ENCODE measurements around the gene TTC39C.
A peak's percentile ranks its signal among the peaks of the same experiment; 100 is the strongest.

TTC39C gene

GRCh38 chr18:24014062-24014985, at the start of gene TTC39C:
TSS of gene TTC39C (plus strand) at chr18:24014754. CDS start at chr18:24014872, 118 bp downstream.
- peak; percentile 81 for DNase-seq

- no peak for DNase-seq
Measured at GRCh38 chr18:23966909-23967308, 47.6 kb upstream of the TTC39C start.

- no peak for DNase-seq
Measured at GRCh38 chr18:23967321-23968089, 47.0 kb upstream of the TTC39C start.

- DNase-seq: no peak
Measured at GRCh38 chr18:23968638-23969604, 45.6 kb upstream of the TTC39C start.

- no peak for DNase-seq
Measured at GRCh38 chr18:23969664-23970063, 44.9 kb upstream of the TTC39C start.

- DNase-seq: no peak
Measured at GRCh38 chr18:23970161-23971096, 44.1 kb upstream of the TTC39C start.

GRCh38 chr18:23971097-23971440, 43.5 kb upstream of the TTC39C start:
- DNase-seq: no peak

- no peak for DNase-seq
Measured at GRCh38 chr18:23971666-23972230, 42.8 kb upstream of the TTC39C start.

GRCh38 chr18:23972453-23972852, 42.1 kb upstream of the TTC39C start:
- no peak for DNase-seq

GRCh38 chr18:23977103-23977502, 37.5 kb upstream of the TTC39C start:
- no peak for DNase-seq

GRCh38 chr18:23977719-23978483, 36.7 kb upstream of the TTC39C start:
- DNase-seq: peak; percentile 22

- no peak for DNase-seq
Measured at GRCh38 chr18:23981369-23981980, 33.1 kb upstream of the TTC39C start.

GRCh38 chr18:23982155-23983079, 32.1 kb upstream of the TTC39C start:
- no peak for DNase-seq

GRCh38 chr18:23983112-23983511, 31.4 kb upstream of the TTC39C start:
- DNase-seq: no peak

GRCh38 chr18:23986600-23987359, 27.8 kb upstream of the TTC39C start:
- DNase-seq: no peak

- DNase-seq: peak; percentile 42
Measured at GRCh38 chr18:23990474-23991410, 23.8 kb upstream of the TTC39C start.

Data from NCI-H226 (cell line).